Activated CD4-positive, alpha-beta memory T cell treated with anti-CD3 and anti-CD28 coated beads for 36 hours (primary cell): ENCODE results near the gene TMEM184A. TPM values are rescaled to one million over a fixed set of nuclear protein-coding genes. Genes with fewer than 3 reads are reported as not detected.

Experiments
- CTCF ChIA-PET: fragments of 350-600 bp; sonication (Branson Sonifier 250); formaldehyde crosslinking; loops from one replicate; lab custom pipeline; 2021; ENCODE audit warnings: antibody characterized with exemption, inconsistent platforms; lab: Charles Lee
- POLR2A ChIA-PET: fragments of 350-600 bp; sonication (Branson Sonifier 250); formaldehyde crosslinking; loops from one replicate; lab custom pipeline; 2021; ENCODE audit warnings: antibody characterized with exemption; lab: Charles Lee
- DNase-seq: peaks from one replicate; pipeline ENCODE4 v3.0.0-alpha.2; 2020
- H3K27ac Mint-ChIP-seq: one replicate; pipeline ENCODE4 v1.8.0; 2021; ENCODE audit warnings: mixed read lengths
- H3K27me3 Mint-ChIP-seq: one replicate; pipeline ENCODE4 v1.8.0; 2021; ENCODE audit warnings: mixed read lengths
- H3K36me3 Mint-ChIP-seq: one replicate; pipeline ENCODE4 v1.8.0; 2021; ENCODE audit warnings: mixed read lengths
- H3K4me1 Mint-ChIP-seq: one replicate; pipeline ENCODE4 v1.8.0; 2021; ENCODE audit warnings: low read depth, mixed read lengths
- H3K4me3 Mint-ChIP-seq: one replicate; pipeline ENCODE4 v1.8.0; 2021; ENCODE audit warnings: mild to moderate bottlenecking, mixed read lengths
- H3K9me3 Mint-ChIP-seq: one replicate; pipeline ENCODE4 v1.8.0; 2021; ENCODE audit warnings: mixed read lengths
- intact Hi-C: fragments of 100-400 bp; cut with micrococcal nuclease; formaldehyde crosslinking; loops from one replicate; pipeline ENCODE4 v1.15.1; 2023
- total RNA-seq, 2 experiments: library from RNA; stranded (reverse); gene quantifications; one replicate each; pipeline ENCODE4 v1.2.3, GENCODE V29; 2021

TMEM184A gene
- total RNA-seq, 2 experiments from 2014 or later, result not detected

DNA sequence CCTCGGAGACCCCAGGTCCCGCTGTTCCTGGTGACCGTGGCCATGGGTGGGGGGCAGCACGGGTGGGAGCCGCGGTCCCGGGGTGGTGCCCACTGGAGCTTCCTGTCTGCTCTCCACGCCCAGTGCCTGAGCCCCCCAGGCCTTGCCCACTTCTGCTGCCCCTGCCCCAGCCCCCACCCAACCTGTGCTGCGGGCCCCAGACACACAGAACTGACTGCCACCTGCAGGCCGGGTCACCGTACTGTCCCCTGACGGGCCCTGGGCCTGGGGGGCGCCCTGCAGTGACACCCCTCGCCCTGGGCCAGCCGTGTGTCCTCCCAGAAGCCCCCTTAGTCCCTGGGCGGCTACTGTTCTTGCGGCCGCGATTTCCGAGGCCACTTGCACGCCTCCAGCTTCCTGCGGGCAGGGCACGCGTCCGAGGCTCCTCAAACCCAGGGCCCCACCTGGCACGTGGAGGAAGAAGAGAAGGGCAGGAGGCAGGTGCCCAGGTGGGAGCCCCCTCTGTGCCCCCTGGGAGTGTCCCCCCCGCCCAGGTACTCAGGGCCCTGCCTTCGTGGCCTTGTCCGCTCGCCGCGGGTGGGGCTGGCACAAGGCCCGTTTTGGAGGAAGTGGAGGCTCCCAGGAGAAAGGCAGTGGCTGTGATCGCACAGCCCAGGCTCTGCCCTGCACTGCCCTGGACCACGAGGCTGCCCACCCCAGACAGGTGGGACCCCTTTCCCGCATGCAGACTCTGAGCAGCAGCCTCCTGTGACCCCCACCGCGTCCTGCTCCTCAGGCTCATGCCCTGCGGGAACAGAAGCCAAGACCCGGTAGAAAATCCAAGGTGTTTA is 10.4 kb downstream of the TMEM184A start:
- Mint-ChIP-seq H3K4me1 (no peaks in the 10 kb centered on the region), H3K27ac (no peak overlapping the region), H3K36me3 (peaks cover 7% of the 10 kb centered on the region), H3K4me3 (no peak overlapping the region), H3K9me3 (no peaks in the 10 kb centered on the region), H3K27me3 (no peaks in the 10 kb centered on the region)
- no peak for DNase-seq
- ChIA-PET POLR2A (no interaction called here), CTCF (no interaction called here)
- intact Hi-C loops, result no loop called here

DNA sequence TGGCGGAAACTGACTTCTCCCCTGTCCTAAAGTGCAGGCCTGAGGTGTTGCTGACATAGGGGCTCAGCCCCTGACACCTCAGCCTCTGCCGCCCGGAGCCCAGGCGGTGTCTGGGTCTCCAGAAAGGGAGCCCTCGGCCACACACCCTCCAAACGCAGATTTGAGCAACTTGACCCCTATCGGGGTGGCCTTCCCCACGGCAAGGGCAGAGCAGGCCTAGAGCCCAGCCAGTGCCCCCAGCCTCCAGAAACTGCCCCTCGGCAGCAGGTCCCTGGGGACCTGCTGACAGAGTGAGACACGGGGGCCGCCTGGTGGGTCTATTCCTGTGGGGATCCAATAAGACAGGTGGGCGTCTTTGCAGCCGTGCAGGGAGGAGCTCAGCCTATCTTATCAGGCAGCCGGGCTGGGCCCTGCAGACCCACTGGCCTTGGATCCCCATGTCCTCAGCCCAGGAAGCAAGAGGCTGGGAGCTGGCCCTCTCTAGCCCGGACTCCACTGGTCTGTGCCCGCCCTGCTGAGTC is 11.0 kb downstream of the TMEM184A start:
- Mint-ChIP-seq H3K9me3 (no peaks in the 10 kb centered on the region), H3K4me1 (no peaks in the 10 kb centered on the region), H3K36me3 (peaks cover 7% of the 10 kb centered on the region), H3K4me3 (no peak overlapping the region), H3K27me3 (no peaks in the 10 kb centered on the region), H3K27ac (no peak overlapping the region)
- CTCF ChIA-PET, result no interaction called here
- no peak for DNase-seq
- intact Hi-C loops, result no loop called here
- POLR2A ChIA-PET, result no interaction called here

DNA sequence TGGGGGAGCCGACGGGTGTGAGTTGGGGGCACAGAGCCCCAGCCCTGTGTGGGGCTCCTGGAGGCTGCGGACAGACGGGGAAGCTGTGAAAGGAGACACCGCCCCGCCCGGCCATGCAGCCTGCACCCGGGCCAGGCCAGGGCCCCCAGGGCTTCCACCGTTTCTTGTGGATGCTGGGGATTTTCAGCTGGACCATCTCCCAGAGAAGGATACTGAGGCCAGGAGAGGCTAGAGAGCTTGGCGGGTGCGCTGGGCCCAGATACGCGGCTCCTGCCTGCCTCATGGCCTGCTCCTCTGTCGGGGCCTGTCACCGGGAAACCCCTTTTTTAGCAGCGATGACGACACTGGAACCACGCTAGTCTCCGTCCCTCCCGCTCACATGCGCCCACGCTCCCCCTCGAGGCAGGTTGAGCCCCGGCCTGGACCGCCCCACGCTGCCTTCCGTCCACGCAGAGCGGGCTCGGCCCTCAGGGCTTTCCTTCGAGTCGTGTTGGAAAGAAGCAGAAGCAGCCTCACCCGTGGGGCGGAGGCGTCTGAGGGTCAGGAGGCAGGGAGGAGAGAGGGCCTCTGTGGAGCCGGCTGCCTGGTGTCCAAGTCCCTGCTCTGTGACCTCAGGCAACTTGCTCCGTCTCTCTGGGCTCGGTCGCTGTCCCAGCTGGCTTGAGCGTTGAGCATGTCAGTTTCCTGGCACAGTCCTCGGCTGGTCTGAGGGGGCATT is 11.7 kb downstream of the TMEM184A start:
- Mint-ChIP-seq H3K36me3 (peaks cover 11% of the 10 kb centered on the region), H3K9me3 (no peaks in the 10 kb centered on the region), H3K4me1 (no peaks in the 10 kb centered on the region), H3K27me3 (no peaks in the 10 kb centered on the region), H3K27ac (no peak overlapping the region), H3K4me3 (no peak overlapping the region)
- intact Hi-C loops, result no loop called here
- POLR2A ChIA-PET, result no interaction called here
- CTCF ChIA-PET, result no interaction called here
- peak; percentile 24 for DNase-seq

DNA sequence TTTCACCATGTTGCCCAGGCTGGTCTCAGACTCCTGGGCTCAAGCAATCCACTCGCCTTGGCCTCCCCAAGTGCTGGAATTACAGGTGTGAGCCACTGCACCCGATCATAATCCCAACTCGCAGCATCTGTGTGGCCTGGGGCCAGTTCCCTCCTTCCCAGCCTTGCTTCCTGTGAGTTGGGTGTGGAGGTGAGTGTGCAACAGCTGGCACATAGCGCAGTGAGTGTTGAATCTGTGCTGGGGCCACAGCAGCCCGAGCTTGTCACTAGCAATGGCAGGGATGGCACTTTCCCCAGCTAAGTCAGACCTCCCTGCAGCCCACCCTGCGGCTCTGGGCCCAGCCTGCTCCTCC is 12.2 kb downstream of the TMEM184A start:
- DNase-seq, result no peak
- intact Hi-C loops, result no loop called here
- Mint-ChIP-seq H3K9me3 (no peaks in the 10 kb centered on the region), H3K36me3 (peaks cover 11% of the 10 kb centered on the region), H3K4me3 (no peak overlapping the region), H3K4me1 (no peaks in the 10 kb centered on the region), H3K27ac (no peak overlapping the region), H3K27me3 (no peaks in the 10 kb centered on the region)
- POLR2A ChIA-PET, result no interaction called here
- CTCF ChIA-PET, result no interaction called here

DNA sequence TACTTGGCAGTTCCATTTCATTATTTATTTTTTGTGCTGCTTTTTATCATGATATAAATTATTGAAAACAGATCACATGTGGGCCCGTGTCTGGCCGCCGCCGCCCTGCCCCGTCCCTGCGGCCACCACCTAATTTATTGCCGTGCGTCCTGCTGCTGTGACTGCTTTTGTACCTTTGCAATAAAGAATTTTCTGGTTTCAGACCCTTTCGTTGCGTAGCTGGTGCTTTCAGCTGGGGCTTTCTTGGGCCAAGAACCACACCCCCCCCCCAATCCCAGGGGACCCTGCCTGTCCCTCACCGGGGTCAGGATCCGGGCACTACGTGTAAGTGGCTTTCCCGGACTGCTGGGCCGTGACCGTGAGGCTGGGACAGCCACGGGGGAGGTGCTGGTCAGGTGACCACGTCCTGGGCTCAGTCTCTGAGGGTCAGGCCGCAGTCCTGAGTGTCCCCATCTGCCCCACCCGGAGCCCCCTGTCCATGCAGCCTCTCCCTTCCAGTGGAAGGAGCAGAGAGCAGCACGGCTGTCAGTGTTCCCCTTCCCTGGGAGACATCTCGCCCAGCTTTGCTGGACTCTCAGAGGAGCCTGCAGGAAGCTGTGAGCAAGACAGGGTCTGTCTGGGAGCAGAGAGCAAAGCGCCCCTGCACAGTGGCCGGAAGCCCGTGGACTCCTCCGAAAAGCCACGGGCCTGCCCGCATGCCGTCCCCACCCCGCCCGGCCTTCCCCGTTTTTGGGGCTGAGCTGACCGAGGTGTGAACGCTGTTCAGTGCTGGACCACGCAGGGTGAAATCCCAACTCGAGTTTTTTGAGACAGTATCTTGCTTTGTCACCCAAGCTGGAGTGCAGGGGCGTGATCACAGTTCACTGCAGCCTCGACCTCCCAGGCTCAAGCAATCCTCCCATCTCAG is 12.9 kb downstream of the TMEM184A start:
- H3K4me3 Mint-ChIP-seq, result no peak overlapping the region
- ChIA-PET CTCF (no interaction called here), POLR2A (no interaction called here)
- DNase-seq, result no peak
- intact Hi-C loops, result no loop called here
- no peaks in the 10 kb centered on the region for H3K9me3 Mint-ChIP-seq
- H3K27me3 Mint-ChIP-seq, result no peaks in the 10 kb centered on the region
- H3K27ac Mint-ChIP-seq, result no peak overlapping the region
- H3K36me3 Mint-ChIP-seq, result peaks cover 11% of the 10 kb centered on the region
- H3K4me1 Mint-ChIP-seq, result no peaks in the 10 kb centered on the region

DNA sequence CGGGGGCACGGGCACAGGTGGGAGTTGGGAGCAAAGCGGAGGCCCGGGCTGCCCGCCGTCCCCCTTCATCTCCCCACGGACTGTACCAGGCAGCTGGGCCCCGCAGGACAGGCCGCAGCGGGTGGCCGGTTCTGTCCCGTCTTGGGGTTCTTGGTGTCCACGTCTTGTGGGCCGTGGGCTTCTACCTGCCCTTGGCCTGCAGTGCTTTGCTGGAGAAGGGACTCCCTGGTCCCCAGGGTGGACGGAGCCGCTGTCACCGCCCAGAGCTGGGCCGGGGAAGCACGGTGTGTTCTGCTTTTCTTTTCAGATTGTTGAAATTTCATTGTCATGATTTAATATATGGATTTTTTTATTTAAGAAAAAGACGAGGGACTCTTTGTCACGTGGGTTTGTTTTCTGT is 13.7 kb downstream of the TMEM184A start:
- Mint-ChIP-seq H3K27me3 (no peaks in the 10 kb centered on the region), H3K4me1 (no peaks in the 10 kb centered on the region), H3K9me3 (no peaks in the 10 kb centered on the region), H3K4me3 (no peak overlapping the region), H3K27ac (no peak overlapping the region), H3K36me3 (peaks cover 13% of the 10 kb centered on the region)
- ChIA-PET POLR2A (no interaction called here), CTCF (no interaction called here)
- no peak for DNase-seq
- intact Hi-C loops, result no loop called here

DNA sequence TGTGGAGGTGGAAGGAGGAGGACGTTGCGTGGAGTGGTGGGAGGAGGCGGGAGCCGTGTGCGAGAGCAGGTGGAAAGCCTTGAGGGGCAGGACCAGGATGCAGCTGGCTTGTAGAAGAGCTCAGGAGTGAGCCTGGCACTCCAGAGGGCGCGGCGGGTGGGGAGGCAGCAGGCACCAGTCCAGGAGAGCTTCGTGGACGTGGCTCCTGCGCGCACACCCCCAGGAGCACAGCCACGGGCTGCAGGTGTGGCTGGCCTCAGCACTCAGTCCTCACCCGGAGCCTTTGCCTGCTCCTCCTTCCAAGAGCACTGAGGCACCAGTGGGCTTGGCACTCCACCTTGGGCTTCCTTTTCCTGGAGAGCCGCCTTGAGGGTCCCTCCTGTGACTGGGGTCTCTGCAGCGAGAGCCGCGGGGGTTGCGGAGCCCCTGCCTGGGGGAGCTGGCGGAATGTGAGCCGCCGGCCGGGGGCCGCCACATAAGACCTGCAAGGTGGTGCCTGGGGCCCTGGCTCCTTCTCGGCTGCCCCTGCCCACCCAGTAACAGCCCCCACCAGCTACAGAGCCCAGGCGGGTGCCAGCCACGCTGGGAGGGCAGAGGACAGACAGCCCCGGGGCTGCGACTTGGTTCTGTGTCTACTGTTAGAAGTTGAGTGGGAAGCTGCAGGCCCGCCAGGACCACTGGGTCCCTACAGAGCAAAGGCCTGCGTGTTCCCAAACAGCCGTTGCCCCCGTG is 14.4 kb downstream of the TMEM184A start:
- no peak overlapping the region for H3K27ac Mint-ChIP-seq
- H3K9me3 Mint-ChIP-seq, result no peaks in the 10 kb centered on the region
- DNase-seq, result no peak
- ChIA-PET CTCF (no interaction called here), POLR2A (no interaction called here)
- no peaks in the 10 kb centered on the region for H3K27me3 Mint-ChIP-seq
- intact Hi-C loops, result no loop called here
- peaks cover 15% of the 10 kb centered on the region for H3K36me3 Mint-ChIP-seq
- no peak overlapping the region for H3K4me3 Mint-ChIP-seq
- H3K4me1 Mint-ChIP-seq, result peaks cover 2% of the 10 kb centered on the region

DNA sequence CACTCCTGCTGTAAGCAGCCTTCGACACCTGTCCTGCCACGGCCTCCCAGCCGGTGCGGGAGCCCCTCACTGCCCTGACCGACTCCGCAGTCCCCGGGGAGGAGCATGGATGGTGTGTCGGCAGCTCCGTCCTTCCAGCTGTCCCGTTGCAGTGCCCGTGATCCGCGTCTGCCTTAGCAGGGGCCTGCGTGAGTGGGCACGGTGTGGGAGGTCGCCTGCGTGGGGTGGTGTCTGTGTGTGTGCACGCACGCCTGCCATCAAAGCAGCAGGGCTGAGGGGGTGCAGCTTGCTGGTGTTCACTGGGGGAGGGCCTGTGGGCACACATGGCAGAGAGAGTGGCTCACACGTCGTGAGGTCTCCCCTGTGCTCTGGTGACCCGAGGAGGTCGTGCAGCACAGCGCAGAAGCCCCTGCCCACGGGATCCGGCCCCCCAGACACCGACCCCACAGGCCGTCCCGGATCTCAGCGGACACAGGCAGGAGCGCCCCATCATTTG is 15.2 kb downstream of the TMEM184A start:
- intact Hi-C loops, result no loop called here
- H3K27ac Mint-ChIP-seq, result no peak overlapping the region
- POLR2A ChIA-PET, result no interaction called here
- H3K36me3 Mint-ChIP-seq, result peaks cover 18% of the 10 kb centered on the region
- H3K4me3 Mint-ChIP-seq, result no peak overlapping the region
- CTCF ChIA-PET, result no interaction called here
- H3K4me1 Mint-ChIP-seq, result peaks cover 4% of the 10 kb centered on the region
- no peak for DNase-seq
- H3K9me3 Mint-ChIP-seq, result no peaks in the 10 kb centered on the region
- no peaks in the 10 kb centered on the region for H3K27me3 Mint-ChIP-seq

DNA sequence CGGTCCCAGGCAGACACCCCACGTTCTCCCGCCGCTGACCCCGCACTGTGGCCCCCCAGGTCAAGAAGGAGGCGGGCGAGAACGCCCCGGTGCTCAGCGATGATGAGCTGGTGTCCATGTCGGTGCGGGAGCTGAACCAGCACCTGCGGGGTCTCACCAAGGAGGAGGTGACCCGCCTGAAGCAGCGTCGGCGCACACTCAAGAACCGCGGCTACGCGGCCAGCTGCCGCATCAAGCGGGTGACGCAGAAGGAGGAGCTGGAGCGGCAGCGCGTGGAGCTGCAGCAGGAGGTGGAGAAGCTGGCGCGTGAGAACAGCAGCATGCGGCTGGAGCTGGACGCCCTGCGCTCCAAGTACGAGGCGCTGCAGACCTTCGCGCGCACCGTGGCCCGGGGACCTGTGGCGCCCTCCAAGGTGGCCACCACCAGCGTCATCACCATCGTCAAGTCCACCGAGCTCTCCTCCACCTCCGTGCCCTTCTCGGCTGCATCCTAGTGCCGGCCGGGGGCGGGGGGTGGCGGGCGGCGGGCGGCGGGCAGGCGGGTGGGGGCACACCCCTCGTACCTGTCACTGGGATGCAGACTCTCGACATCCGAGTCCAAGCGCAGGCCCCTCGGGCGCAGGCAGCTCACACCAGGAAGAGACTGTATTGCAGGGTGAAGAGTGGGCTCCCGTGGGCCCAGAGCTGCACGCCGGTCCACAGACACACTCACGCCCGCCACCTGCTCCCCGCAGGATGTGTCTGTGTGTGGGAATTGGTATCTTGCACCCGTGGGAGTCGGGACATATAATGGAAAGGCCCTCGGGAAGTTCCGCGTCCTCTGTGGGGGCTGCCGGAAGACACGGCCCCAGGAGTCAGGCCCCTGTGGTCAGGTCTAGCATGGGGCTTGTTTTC is 15.9 kb downstream of the TMEM184A start:
- DNase-seq, result no peak
- ChIA-PET CTCF (no interaction called here), POLR2A (no interaction called here)
- intact Hi-C loops, result no loop called here
- Mint-ChIP-seq H3K9me3 (no peaks in the 10 kb centered on the region), H3K27me3 (no peaks in the 10 kb centered on the region), H3K27ac (no peak overlapping the region), H3K4me3 (no peak overlapping the region), H3K36me3 (peaks cover 18% of the 10 kb centered on the region), H3K4me1 (peaks cover 4% of the 10 kb centered on the region)

DNA sequence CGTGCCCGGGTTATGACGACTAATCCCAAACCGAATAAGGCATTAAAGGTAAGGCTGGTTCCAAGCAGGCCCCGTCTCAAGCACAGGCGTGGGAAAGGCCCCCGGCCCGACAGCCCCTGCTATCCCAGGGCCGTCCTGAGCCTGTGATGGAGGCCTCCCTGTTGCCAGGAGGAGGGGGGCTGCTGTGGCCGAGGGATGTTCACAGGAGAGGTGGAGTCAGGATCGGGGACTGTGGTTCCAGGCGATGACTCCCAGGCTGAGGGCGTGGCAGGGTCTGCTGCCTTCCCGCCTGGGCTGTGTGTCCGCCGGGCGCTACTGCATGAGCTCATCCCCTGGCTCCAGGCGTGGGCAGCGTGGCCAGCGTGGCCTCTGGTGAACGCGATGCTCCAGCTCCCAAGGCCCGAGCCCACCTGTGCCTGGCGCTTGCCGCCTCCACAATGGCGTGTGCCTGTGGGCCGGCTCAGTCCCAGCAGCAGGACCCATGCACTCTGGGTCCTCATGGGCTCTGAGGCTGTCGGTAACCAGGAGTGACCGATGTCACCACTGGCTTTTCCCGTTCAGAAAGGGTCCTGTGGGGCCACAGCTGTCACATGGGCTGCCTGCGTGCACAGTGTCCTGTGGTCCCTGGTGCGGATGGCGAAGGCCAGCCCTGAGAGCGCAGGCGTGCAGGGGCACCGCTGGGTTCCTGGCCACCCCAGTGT is 16.7 kb downstream of the TMEM184A start:
- CTCF ChIA-PET, result no interaction called here
- no peaks in the 10 kb centered on the region for H3K27me3 Mint-ChIP-seq
- intact Hi-C loops, result no loop called here
- H3K4me1 Mint-ChIP-seq, result peaks cover 4% of the 10 kb centered on the region
- no peak overlapping the region for H3K4me3 Mint-ChIP-seq
- no peaks in the 10 kb centered on the region for H3K9me3 Mint-ChIP-seq
- POLR2A ChIA-PET, result no interaction called here
- DNase-seq, result no peak
- H3K36me3 Mint-ChIP-seq, result peaks cover 18% of the 10 kb centered on the region
- no peak overlapping the region for H3K27ac Mint-ChIP-seq
